ENCODE measurements around the gene DTX4.

GRCh38 chr11:59151761-59152160 lies 20.2 kb upstream of the DTX4 start:
- TF ChIP-seq CTCF (conservative IDR thresholded peaks at IDR 0.05; ENCODE audit: low read depth, low read length): no peak
- no peak for TF ChIP-seq EZH2 (IDR thresholded peaks at IDR 0.05; ENCODE audit: borderline replicate concordance, low read depth, low read length, poor library complexity, severe bottlenecking)
